Activated T-cell treated with anti-CD3 and anti-CD28 coated beads for 48 hours (primary cell): ENCODE results near the gene MAP3K2.

Experiments used
- DNase-seq: peaks from one replicate; pipeline ENCODE4 v3.0.0-alpha.2; 2020; ENCODE audit warnings: low read depth

MAP3K2 gene

GRCh38 chr2:127407091-127407490, 19.3 kb upstream of the MAP3K2 start:
- no peak for DNase-seq

DNA sequence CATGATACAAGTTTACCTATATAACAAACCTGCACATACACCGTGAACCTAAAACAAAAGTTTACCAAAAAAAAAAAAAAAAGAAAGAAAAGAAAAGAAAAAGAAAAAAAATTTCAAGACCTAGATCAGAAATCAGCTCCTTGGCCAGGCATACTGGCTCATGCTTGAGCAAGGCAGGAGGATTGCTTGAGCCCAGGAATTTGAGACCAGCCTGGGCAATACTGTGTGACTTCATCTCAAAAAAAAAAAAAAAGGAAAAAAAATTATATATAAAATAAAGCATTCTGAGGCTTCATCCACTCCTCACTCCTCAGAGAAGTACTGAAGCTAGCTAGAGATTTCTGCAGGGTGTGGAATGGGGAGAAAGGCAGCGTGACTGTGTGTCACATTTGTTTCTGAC, 18.7 kb upstream of the MAP3K2 start:
- DNase-seq: no peak

DNA sequence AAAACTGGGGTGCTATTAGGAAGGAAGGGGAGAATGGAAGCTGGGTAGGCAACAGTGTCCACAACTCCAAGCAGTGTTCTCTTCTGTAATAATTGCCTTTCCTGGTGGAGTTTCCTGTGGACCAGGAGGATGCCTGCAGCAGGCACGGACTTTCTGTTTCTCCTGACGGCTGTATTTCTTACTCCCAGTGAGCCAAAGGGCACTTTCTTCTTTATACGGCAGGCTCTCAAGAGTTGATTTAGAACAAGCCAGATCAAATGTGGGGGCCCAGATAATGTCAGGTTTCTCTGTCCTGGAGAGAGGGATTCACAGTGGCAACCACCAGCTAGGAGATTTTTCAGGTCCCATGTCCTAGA, 17.5 kb upstream of the MAP3K2 start:
- no peak for DNase-seq

DNA sequence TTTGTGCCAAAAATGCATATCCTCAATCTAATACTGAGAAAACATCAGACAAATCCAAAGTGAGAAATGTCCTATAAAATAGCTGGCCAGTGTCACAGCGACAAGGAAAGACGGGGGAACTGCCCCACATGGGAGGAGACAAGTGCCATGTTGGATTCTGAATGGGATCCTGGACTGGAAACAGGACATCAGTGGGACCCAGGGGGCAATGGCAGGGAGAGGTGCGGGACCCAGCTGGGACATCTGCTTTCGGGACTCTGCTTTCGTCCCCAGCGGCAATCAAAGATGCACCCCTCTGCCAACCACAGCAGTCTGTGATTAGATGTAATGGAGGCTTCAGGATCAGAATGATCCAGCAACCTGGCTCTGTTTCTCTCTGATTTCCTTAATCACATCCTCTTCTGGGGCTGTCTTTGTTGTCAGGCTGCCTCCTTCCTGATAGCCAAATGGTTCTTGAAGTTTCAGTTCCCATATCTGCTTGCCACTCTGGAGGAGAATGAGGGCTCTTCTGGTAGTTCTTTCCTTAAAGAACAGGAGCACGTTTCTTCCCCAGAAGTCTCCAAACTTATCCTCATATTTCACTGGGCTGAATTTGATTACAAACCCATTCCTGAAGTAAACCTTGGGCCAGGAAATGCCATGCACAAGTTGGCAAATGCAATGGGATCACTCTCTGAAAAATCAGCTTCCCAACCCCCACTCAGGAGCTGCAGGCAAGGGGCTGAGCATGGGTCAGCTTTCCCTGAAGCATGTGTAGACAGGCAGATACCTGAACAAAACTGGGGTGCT, 16.9 kb upstream of the MAP3K2 start:
- no peak for DNase-seq

DNA sequence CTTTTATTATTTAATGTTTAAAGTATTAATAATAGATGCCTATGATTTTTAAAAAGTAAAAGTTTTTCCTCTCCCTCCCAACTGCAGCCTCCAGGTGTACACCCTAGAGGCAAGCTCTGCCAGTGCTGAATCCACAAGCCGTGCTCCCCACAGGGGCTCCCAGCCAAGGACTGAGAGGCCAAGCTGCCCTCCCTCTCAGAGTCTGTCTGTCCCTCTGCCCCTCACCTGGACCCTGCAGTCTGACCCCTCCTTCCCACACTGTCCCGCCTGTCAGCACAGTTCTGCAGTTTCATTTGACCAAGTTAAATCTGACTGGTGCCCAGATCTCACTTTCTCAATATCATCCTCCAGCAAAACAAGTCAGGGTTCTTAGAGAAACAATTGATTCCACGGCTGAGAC, 15.7 kb upstream of the MAP3K2 start:
- DNase-seq: no peak

GRCh38 chr2:127401757-127402695, 14.3 kb upstream of the MAP3K2 start:
- DNase-seq: no peak

GRCh38 chr2:127400897-127401756, 13.4 kb upstream of the MAP3K2 start:
- no peak for DNase-seq

DNA sequence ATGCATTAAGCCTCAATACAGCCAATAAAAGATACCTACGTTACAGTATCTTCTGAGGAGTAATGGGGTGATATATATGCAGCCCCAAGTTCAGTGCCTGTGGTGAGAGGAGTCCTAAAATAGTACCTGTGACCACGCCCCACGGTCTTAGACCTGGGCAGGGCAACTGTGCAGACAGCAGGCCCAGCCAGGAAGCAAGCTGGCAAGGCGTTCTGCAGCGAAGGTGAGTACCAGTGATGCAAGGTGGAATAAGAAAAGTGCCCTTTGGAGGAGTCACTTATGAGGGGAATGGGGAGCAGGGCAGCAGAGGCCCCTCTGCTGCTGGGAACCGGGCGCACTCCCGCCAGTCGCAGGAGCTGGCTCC, 12.7 kb upstream of the MAP3K2 start:
- DNase-seq: no peak

DNA sequence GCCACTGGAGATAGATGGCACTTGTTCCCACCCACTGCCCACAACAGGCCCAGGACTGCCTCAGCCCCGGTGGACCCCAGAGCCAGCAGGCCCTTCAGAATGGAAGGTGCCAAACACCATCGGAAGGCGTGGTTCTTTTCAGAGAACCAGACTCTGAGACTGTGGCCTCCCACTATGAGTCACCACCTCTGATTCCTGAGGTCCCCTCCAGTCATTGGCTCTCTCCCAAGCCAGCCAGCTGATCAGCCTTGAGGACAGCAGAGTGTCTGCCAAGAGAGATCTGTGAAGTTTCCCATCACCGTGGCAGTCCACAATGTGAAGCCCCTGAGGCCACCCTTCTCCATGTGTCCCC, 10.4 kb upstream of the MAP3K2 start:
- DNase-seq: no peak

GRCh38 chr2:127397568-127398238, 9.9 kb upstream of the MAP3K2 start:
- DNase-seq: no peak

- DNase-seq: no peak
Measured at GRCh38 chr2:127394492-127394891, 6.7 kb upstream of the MAP3K2 start.

DNA sequence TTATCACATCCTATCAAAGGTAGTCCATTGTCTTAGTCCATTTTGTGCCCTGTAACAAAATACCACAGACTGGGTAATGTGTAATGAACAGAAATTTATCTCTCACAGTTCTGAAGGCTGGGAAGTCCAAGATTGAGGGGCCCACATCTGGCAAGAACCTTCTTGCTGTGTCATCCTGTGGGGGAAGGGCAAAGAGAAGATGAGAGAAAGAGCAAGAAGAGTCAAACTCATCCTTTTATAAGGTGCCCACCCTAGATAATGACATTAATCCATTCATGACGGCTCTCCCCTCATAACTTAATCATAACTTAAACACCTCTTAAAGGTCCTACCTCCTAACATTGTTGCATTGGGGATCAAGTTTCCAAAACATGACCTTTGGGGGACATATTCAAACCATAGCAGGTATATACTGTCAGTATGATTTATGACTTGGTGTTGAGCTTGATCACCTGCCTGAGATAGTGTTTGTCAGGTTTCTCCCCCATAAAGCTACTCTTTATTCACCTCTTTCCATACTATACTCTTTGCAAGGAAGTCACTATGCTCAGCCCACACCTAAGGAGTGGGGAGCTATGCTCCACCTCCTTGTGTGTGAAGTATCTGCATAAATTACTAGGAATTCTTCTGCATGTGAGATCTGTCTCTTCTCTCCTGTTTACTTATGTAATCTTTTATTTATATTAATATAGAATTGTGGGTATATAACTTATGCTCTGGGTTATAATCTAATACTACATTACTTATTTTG, 5.2 kb upstream of the MAP3K2 start:
- no peak for DNase-seq

DNA sequence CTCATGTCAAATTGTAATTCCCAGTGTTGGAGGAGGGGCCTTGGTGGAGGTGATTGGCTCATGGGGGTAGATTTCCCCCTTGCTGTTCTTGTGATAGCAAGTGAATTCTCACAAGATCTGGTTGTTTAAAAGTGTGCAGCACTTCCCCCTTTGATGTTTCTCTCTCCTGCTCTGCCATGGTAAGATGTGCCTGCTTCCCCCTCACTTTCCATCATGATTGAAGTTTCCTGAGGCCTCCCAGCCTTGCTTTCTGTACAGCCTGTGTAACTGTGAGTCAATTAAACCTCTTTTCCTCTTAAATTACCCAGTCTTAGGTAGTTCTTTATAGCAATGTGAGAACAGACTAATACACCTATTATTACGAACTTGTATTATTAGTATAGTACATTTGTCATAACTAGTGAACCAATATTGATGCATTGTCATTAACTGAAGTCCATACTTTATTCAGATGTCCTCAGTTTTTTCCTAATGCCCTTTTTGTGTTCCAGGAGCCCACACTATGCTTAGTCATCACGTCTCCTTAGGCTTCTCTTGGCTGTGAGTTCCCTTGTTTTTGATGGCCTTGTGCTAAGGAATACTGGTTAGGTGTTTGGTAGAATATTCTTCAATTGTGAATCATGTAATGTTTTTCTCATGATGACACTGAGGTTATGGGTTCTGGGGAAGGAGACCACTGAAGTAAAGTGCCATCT, 4.5 kb upstream of the MAP3K2 start:
- no peak for DNase-seq

- DNase-seq: no peak
Measured at GRCh38 chr2:127389778-127390435, 2.1 kb upstream of the MAP3K2 start.

DNA sequence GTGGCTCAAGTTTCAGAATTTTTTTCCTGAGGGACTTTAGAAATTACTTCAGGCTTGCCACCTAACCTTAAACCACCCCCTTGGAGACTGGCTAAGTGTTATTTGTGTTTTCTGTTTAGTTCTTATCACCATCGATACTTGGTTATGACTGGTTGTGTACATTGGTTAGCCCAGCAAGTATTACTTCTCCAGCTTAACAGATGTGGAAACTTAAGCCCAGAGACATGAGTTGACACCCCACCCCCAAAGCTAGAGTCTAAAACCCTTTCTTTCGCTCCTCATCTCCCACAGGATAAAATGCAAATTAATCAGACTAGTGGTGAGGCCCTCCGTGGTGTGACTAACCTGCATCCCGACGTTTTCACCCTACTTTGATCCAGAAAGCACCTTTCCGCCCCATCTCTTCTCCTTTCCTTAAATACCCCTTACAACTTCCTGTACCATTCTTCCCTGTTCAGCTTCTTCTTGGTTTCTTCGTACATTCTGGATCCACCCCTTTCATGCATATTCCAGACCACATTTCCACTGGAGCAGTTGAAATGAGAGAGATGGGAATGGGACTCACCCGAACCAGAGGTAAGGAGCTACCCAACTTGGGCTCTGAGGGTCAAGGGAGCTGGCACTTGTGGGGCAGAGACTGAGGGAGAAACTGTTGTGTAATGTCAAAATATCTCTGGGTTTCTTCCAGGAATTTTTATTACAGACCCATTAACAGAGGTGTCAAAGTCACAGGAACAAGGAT, 819 bp upstream of the MAP3K2 start:
- DNase-seq: no peak

GRCh38 chr2:127386764-127387654, 766 bp downstream of the MAP3K2 start:
- peak; percentile 75 for DNase-seq

GRCh38 chr2:127386246-127386645, 1.5 kb downstream of the MAP3K2 start:
- DNase-seq: no peak

DNA sequence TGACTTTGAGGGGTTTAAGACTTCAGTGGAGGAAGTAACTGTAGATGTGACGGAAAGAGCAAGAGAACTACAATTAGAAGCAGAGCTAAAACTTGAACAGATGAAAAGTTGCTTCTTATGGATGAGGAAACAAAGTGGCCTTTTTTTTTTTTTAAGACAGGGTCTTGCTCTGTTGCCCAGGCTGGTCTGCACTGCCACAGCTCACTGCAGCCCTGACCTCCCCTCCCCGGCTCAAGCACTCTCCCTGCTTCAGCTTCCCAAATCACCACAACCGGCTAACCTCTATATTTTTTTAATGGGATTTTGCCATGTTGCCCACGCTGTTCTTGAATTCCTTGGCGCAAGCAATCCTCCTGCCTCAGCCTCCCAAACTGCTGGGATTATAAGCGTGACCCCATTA, 3.2 kb downstream of the MAP3K2 start:
- no peak for DNase-seq
